Ascending aorta (tissue), 2 donors: ENCODE data around the gene TCL1A. TPM values are rescaled to one million over a fixed set of nuclear protein-coding genes. Genes with fewer than 3 reads are reported as not detected.
"Not testable (repeated sequence)": the region's sequence is repeated elsewhere in the genome, so short reads cannot be mapped to it uniquely, and the experiment has no call there.

Experiments
- DNase-seq, 2 donors: peaks; one replicate each; pipeline ENCODE4 v3.0.0-alpha.2; 2019; ENCODE audit warnings: low spot score in 2 of 2
- H3K27ac ChIP-seq, 2 donors: fragments of 200-600 bp; sonication (generic); one replicate each; pipeline ENCODE4 v1.5.1; 2016 to 2017; ENCODE audit warnings: mild to moderate bottlenecking in 1 of 2
- H3K27me3 ChIP-seq: fragments of 200-600 bp; sonication (generic); one replicate; pipeline ENCODE4 v1.5.1; 2017
- H3K36me3 ChIP-seq, 2 donors: fragments of 200-600 bp; sonication (generic); one replicate each; pipeline ENCODE4 v1.5.1; 2016
- H3K4me1 ChIP-seq, 2 donors: fragments of 200-600 bp; sonication (generic); one replicate each; pipeline ENCODE4 v1.5.1; 2016 to 2017; ENCODE audit warnings: mild to moderate bottlenecking in 1 of 2
- H3K4me3 ChIP-seq, 2 donors: fragments of 200-600 bp; sonication (generic); one replicate each; pipeline ENCODE4 v1.5.1; 2016 to 2017; ENCODE audit warnings: mild to moderate bottlenecking in 1 of 2
- H3K9me3 ChIP-seq, 2 donors: fragments of 200-600 bp; sonication (generic); one replicate each; pipeline ENCODE4 v1.5.1; 2016
- intact Hi-C: fragments of 100-400 bp; cut with DNase I; formaldehyde crosslinking; loops from one replicate; pipeline ENCODE4 v1.15.1; 2023
- total RNA-seq: library from RNA; depleted of rRNA; stranded (reverse); fragments of >200 nt; gene quantifications from one replicate; pipeline ENCODE4 v1.1.0, GENCODE V29; 2016
- TF ChIP-seq, protein P1 (sequence below), 3 experiments: fragments of 200-600 bp in 2 of 3; fragments of 450-650 bp in 1 of 3; sonication (generic) in 2 of 3; IDR thresholded peaks; one replicate each; pipeline ENCODE4 v1.5.1; 2016 to 2019; ENCODE audit warnings: antibody characterized with exemption in 3 of 3, mild to moderate bottlenecking in 1 of 3, moderate library complexity in 1 of 3

TCL1A gene, protein sequence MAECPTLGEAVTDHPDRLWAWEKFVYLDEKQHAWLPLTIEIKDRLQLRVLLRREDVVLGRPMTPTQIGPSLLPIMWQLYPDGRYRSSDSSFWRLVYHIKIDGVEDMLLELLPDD
- not detected for total RNA-seq

DNA sequence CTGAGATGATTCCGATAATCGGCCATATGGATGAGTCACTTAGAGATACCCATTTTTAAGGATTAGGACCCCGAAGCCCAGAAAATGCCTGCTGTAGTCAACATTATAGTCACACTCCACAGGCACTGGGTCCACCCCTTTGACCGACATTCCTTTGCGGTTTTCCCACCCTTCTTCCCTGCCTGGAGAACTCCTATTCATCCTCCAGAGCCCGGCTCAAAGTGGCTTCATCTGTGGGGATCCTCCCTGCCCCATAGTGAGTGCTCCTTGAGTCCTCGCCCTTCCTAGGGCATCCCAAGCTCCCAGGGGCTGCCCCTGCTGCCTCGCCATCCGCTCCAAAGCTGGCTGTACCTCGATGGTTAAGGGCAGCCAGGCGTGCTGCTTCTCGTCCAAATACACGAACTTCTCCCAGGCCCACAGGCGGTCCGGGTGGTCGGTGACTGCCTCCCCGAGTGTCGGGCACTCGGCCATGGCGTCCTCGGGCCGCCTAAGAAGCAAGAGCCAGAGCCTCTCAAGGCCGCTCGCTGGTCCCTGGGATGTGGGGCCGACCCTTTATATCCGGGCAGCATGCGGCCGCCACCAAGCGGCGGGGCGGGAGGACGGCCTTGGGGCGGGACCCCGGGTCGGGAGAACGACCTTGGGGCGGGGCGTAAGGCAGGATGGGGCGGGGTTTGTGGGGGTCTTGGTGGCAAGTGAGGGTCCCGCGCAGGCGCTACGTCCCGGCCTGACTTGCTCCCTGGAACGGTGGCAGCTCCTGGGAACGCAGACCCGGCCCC lies at the start of gene TCL1A:
TSS of gene TCL1A (minus strand) at position 530 of the 776 bp plus-strand sequence. CDS start at position 471, 59 bp downstream.
- H3K9me3 ChIP-seq, result no peaks in the 10 kb centered on the region
- no peaks in the 10 kb centered on the region for H3K27me3 ChIP-seq
- no peak for DNase-seq
- H3K4me3 ChIP-seq, result no peak within 1 kb of the TSS
- no peaks in the 10 kb centered on the region for H3K4me1 ChIP-seq
- no peaks in the 10 kb centered on the region for H3K36me3 ChIP-seq
- intact Hi-C loops, result no loop called here
- H3K27ac ChIP-seq, result no peak within 1 kb of the TSS
- TF ChIP-seq, protein P1, sequence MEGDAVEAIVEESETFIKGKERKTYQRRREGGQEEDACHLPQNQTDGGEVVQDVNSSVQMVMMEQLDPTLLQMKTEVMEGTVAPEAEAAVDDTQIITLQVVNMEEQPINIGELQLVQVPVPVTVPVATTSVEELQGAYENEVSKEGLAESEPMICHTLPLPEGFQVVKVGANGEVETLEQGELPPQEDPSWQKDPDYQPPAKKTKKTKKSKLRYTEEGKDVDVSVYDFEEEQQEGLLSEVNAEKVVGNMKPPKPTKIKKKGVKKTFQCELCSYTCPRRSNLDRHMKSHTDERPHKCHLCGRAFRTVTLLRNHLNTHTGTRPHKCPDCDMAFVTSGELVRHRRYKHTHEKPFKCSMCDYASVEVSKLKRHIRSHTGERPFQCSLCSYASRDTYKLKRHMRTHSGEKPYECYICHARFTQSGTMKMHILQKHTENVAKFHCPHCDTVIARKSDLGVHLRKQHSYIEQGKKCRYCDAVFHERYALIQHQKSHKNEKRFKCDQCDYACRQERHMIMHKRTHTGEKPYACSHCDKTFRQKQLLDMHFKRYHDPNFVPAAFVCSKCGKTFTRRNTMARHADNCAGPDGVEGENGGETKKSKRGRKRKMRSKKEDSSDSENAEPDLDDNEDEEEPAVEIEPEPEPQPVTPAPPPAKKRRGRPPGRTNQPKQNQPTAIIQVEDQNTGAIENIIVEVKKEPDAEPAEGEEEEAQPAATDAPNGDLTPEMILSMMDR (IDR thresholded peaks at IDR 0.05), result no peak

DNA sequence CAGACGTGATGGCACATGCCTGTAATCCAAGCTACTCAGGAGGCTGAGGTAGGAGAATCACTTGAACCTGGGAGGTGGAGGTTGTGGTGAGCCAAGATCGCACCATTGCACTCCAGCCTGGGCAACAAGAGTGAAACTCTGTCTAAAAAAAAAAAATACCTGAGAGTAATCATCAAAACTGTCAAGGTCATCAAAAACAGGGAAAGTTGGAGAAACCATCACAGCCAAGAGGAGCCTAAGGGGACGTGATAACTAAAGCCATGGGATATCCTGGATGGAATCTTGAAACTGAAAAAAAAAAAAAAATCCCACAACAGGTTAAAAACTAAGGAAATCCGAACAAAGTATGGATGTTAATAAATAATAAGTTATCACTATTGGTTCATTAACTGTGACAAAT lies 49.1 kb upstream of the TCL1A start:
- intact Hi-C loops, H3K4me1 ChIP-seq, DNase-seq, H3K36me3 ChIP-seq, H3K27ac ChIP-seq, H3K9me3 ChIP-seq, H3K4me3 ChIP-seq, H3K27me3 ChIP-seq: not testable (repeated sequence)

DNA sequence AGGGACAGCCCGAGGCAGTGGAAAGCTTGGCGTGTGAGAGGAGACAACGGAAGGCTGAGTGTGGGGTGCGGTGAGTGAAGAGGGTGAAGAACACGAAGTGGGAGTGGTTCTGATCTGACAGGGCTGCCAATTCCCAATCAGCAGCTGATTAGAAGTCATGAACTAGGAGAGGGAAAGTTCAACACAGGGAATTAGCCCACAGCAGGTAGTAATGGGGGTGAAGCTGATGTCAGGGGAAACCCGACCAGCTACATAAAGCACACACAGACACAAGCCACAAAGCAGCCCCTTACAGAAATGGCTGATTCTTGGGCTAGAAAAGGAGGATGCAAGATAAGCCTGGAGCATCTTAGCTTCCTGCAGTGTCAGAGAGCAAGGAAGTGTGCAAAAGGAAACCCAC lies 47.5 kb upstream of the TCL1A start:
- no peak overlapping the region for H3K27ac ChIP-seq
- H3K4me3 ChIP-seq, result no peak overlapping the region
- intact Hi-C loops, result no loop called here
- H3K36me3 ChIP-seq, result no peaks in the 10 kb centered on the region
- H3K27me3 ChIP-seq, result no peaks in the 10 kb centered on the region
- no peaks in the 10 kb centered on the region for H3K9me3 ChIP-seq
- no peaks in the 10 kb centered on the region for H3K4me1 ChIP-seq
- DNase-seq, result no peak
- TF ChIP-seq, protein P1 (IDR thresholded peaks at IDR 0.05), result no peak

DNA sequence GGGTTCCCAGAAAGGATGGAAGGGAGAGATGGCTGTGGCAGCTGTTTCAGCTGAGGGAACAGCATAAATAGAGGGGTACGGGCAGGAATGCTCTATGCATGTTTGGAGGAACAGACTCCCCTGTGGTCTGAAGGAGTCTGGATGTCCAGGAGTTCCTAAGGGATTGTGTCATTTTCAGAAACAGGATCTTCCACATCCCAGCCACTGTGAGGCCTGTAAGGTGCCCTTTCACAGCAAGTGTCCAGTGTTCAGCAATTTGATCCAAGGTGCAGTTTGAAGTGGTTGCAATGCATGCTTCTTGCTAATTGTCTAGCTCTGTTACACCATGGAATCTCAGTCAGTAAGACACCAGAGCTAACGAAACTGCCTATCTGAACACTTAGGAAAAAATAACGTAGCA lies 46.7 kb upstream of the TCL1A start:
- no peak overlapping the region for H3K4me3 ChIP-seq
- TF ChIP-seq, protein P1 (IDR thresholded peaks at IDR 0.05), result no peak
- H3K9me3 ChIP-seq, result no peaks in the 10 kb centered on the region
- H3K36me3 ChIP-seq, result no peaks in the 10 kb centered on the region
- DNase-seq, result no peak
- intact Hi-C loops, result no loop called here
- H3K27ac ChIP-seq, result no peak overlapping the region
- H3K4me1 ChIP-seq, result no peaks in the 10 kb centered on the region
- no peaks in the 10 kb centered on the region for H3K27me3 ChIP-seq

DNA sequence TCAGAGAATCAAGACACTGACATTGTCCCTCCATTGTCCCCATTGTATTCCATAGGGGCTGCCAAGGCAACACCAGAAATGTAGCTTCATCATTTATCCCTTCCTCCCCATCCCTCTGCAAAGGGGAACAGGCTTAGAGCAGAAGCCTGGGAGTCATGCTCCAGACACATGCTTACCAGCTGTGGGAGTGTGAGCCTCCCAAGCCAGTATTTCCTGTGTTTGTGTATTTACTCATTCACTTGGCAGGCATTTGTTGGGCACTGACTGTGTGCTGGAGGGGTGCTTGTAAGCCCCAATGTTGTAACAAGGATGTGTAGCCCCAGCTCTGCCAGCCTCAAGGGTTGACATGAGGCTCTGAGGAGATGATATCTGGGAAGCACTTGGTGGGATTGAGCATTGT lies 46.0 kb upstream of the TCL1A start:
- intact Hi-C loops, result no loop called here
- Histone ChIP-seq H3K27ac (no peak overlapping the region), H3K27me3 (no peaks in the 10 kb centered on the region), H3K4me1 (no peaks in the 10 kb centered on the region), H3K4me3 (no peak overlapping the region), H3K36me3 (no peaks in the 10 kb centered on the region), H3K9me3 (no peaks in the 10 kb centered on the region)
- DNase-seq, result no peak
- TF ChIP-seq, protein P1 (IDR thresholded peaks at IDR 0.05), result no peak

DNA sequence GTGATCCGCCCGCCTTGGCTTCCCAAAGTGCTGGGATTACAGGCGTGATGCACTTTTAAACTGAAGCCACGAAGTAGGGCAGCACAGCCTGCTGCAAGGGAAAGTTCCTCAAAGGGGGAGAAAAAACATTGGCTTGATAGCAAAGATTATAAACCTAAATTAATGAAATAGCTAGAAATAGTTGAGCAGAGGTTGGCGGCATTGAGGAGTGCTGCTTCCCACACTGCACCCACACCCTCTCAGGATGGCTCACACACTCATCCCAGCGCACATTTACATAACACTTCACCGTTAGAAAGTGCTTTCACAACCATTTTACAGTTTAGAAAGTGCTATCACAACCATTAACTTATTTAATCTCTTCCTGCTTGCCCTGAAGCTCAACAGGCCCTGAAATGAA lies 44.4 kb upstream of the TCL1A start:
- H3K9me3 ChIP-seq, result no peaks in the 10 kb centered on the region
- no peaks in the 10 kb centered on the region for H3K36me3 ChIP-seq
- no peak overlapping the region for H3K27ac ChIP-seq
- H3K4me3 ChIP-seq, result no peak overlapping the region
- no peak for DNase-seq
- H3K27me3 ChIP-seq, result no peaks in the 10 kb centered on the region
- intact Hi-C loops, result no loop called here
- TF ChIP-seq, protein P1 (IDR thresholded peaks at IDR 0.05), result no peak
- H3K4me1 ChIP-seq, result no peaks in the 10 kb centered on the region
